ENCODE measurements around the gene HSFX2.

DNA sequence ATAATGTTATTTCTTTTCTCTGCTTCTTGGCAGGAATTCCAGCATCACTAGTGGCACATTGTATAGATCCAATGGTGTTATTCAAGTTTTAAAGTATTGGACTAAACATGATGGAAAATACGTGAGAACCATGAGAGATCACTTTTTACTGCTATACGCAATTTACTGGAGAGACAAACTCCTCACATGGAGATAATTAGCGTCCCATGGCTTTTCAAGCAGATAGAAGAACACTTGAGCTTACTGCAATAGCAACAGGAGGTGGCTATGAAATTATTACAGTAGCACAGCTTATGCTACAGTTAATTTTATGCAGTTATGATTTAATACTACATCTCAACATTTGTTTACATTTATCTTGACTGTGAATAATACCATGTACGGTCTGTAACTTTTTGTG lies 48.4 kb upstream of the HSFX2 start:
- TF ChIP-seq, protein P1, sequence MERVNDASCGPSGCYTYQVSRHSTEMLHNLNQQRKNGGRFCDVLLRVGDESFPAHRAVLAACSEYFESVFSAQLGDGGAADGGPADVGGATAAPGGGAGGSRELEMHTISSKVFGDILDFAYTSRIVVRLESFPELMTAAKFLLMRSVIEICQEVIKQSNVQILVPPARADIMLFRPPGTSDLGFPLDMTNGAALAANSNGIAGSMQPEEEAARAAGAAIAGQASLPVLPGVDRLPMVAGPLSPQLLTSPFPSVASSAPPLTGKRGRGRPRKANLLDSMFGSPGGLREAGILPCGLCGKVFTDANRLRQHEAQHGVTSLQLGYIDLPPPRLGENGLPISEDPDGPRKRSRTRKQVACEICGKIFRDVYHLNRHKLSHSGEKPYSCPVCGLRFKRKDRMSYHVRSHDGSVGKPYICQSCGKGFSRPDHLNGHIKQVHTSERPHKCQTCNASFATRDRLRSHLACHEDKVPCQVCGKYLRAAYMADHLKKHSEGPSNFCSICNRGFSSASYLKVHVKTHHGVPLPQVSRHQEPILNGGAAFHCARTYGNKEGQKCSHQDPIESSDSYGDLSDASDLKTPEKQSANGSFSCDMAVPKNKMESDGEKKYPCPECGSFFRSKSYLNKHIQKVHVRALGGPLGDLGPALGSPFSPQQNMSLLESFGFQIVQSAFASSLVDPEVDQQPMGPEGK (CRISPR knock-in tag; IDR thresholded peaks at IDR 0.05; ENCODE audit: borderline replicate concordance): no peak
- TF ChIP-seq TAL1 (IDR thresholded peaks at IDR 0.05) (no peak), POLR3A (IDR thresholded peaks at IDR 0.05; ENCODE audit: borderline replicate concordance, extremely low read depth, insufficient read depth, insufficient read length) (no peak)
